GM19099 (cell line): ENCODE data around the gene PDCD10.

Experiments used
- POLR2A ChIP-seq: IDR thresholded peaks from 3 replicates; pipeline ENCODE4 v1.6.1; 2011; ENCODE audit warnings: low read depth; ENCODE audit not compliant: insufficient read length; ENCODE audit errors: extremely low read depth

PDCD10 gene

GRCh38 chr3:167734498-167735232, at the start of gene PDCD10:
TSS of gene PDCD10 (minus strand) at chr3:167734892. CDS start at chr3:167720157, 14,735 bp downstream.
- TF ChIP-seq POLR2A, result peak; percentile 79

GRCh38 chr3:167783781-167784180, 49.1 kb upstream of the PDCD10 start:
- TF ChIP-seq POLR2A, result no peak

DNA sequence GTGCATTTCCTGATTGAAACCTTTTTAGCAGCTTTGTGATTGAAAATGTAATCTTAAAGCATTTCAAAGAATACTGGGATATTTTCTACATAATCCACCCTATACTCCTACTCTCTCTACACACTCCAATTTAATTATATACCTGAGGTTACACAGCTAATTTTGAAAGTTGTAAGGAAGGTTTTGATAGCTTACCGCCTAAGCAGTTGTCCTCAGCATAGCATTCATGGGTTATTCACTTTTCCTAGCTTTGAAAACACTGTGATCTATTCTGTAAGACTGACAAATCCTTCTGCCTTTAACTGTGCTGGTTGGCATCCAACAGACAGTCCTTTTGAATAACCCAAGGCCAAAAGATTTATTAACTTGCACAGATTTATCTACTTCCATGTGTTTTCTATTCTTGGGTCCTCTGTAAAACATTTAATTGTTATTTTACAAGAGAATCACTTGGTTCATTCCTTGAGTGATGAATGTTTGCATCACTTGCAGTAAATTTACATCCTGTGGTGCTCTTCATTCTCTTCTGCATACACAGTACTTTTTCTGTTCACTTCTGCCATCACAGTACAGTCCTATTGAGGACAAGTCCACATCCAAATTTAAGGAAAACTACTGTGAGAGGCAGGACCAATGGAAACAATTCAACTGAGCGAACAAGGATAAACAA, 45.7 kb upstream of the PDCD10 start:
- TF ChIP-seq POLR2A, result no peak

GRCh38 chr3:167777356-167777755, 42.7 kb upstream of the PDCD10 start:
- no peak for TF ChIP-seq POLR2A

- TF ChIP-seq POLR2A, result no peak
Observed at GRCh38 chr3:167776066-167776685, 41.5 kb upstream of the PDCD10 start.

GRCh38 chr3:167773584-167773983, 38.9 kb upstream of the PDCD10 start:
- no peak for TF ChIP-seq POLR2A

DNA sequence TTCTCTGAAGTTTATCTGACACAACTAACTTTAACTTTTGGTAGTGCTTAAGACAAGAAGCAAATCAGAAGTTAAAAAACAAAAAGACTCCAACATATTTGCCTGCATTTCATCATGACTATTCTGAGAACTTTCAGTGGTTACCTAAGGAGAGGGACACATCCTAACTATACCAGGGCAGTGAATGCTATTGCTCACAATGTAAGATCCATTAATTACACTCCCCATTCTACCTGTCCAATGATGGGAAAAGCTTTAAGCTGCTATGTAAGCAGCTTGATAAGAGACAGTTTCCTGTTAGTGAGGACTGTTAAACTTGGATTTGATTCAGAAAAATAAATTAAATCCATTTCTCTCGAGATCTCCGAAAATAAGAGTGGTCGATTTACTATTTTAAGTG, 38.3 kb upstream of the PDCD10 start:
- TF ChIP-seq POLR2A, result no peak

- no peak for TF ChIP-seq POLR2A
Observed at GRCh38 chr3:167762296-167762695, 27.6 kb upstream of the PDCD10 start.

- TF ChIP-seq POLR2A, result no peak
Observed at GRCh38 chr3:167761302-167761701, 26.6 kb upstream of the PDCD10 start.

- TF ChIP-seq POLR2A, result no peak
Observed at GRCh38 chr3:167754049-167754448, 19.4 kb upstream of the PDCD10 start.

DNA sequence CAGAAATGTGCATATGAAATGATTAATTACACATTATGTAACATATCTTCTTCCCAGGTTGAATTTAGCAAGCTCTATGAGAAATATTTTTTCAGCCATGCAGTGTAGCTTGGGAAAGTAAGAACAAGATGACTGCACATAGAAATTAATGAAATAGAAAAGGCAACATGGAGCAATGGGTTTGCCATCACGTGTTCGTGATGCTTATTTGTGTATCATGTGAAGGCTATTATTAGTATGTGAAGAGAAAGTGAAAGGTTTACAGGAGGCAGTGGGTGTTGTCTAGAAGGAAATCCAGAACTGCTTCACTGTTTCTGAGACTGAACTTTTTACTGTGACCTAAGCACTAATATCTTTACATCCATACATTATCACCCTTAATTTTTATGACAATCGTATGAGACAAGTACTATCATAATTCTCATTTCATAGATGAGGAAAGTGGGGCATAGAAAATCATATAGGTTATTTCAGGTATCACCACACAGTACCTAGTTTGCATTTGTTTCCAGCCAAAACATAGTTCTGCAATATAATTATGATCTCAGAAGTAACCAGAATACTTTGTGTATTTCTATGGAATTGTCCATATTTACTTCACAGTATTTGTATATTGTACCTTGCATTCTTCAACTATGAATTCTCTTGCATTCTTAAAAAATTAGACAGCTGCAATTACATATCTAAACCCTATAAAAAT, 15.7 kb upstream of the PDCD10 start:
- no peak for TF ChIP-seq POLR2A

GRCh38 chr3:167749728-167750127, 15.0 kb upstream of the PDCD10 start:
- no peak for TF ChIP-seq POLR2A

GRCh38 chr3:167749209-167749608, 14.5 kb upstream of the PDCD10 start:
- no peak for TF ChIP-seq POLR2A

GRCh38 chr3:167743799-167744198, 9.1 kb upstream of the PDCD10 start:
- no peak for TF ChIP-seq POLR2A

GRCh38 chr3:167742338-167742737, 7.6 kb upstream of the PDCD10 start:
- no peak for TF ChIP-seq POLR2A
